ENCODE data around the gene FAM98C. TPM values are rescaled to one million over a fixed set of nuclear protein-coding genes. Genes with fewer than 3 reads are reported as not detected.

FAM98C gene
- total RNA-seq, 2 donors from 2014 or later = 28.4 to 33.1 TPM

DNA sequence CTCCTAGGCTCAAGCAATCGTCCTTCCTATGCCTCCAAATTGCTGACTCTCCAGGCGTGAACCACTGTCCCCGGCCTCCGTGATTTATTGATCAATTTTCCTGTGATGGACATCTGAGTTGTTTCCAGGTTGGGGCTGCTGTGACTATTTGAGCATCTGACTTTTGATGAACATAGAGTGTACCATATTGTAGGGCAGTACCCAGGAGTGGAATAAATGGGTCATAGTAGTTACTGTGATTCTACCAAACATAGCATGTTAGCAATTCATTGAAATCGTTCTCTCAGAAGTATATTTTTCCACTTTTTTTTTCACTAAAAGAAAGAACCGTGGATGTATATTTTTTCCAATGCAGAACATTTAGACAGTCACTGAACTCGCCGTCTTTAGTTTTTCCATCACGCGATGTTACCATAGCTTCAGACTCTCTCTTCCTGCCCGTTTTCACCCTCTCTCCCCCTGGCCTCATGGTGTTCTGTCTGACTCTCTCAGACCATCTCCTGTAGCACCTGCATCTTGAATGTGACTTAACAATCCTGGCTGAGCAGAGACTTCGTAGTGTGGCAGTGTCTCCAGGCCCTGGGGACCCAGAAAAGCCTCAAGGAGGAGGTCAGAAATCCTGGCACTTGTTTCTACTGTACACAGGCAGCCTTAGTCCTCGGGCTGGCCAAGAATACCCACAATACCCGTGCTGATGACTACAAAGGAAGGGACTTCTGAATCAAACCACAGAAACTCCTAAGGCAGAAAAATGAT is 26.3 kb downstream of the FAM98C start:
- Mint-ChIP-seq H3K27ac (peak overlapping the region; percentile 85 to 99), H3K36me3 (no peaks in the 10 kb centered on the region), H3K9me3 (no peaks in the 10 kb centered on the region)
- peak in 1 of 2 donors; percentile 39 for DNase-seq (ENCODE audit: low spot score in 2 of 2)
- peak; percentile 53 to 71 for ATAC-seq

DNA sequence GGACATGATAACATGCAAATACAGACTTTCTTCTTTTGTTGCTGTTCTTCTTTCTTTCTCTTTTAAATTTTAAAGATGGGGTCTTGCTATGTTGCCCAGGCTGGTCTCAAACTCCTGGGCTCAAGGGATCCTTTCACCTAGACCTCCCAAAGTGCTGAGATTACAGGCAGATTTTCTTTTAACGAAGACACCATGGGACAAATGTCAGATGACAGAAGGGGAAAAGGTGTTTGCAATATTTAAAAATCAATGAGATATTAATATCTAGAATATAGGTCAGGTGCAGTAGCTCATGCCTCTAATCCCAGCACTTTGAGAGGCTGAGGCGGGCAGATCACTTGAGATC is 26.9 kb downstream of the FAM98C start:
- Mint-ChIP-seq H3K27ac (peak overlapping the region; percentile 85 to 99), H3K9me3 (no peaks in the 10 kb centered on the region), H3K36me3 (no peaks in the 10 kb centered on the region)
- ATAC-seq = no peak
- no peak for DNase-seq (ENCODE audit: low spot score in 2 of 2)

DNA sequence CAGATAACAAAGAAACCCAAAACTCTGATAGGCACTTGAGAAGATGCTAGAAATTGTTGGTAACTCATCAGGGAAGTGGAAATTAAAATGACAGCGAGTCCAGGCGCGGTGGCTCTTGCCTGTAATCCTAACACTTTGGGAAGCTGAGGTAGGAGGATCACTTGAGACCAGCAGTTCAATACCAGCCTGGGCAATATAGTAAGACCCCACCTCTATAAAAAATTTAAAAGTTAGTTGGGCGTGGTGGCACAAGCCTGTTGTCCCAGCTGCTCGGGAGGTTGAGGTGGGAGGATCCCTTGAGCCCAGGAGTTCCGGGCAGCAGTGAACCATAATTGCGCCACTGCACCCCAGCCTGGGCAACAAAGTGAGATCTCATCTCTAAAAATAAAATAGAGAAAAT is 28.0 kb downstream of the FAM98C start:
- peak overlapping the region in 1 of 2 donors; percentile 62 for H3K27ac Mint-ChIP-seq
- H3K36me3 Mint-ChIP-seq = no peaks in the 10 kb centered on the region

DNA sequence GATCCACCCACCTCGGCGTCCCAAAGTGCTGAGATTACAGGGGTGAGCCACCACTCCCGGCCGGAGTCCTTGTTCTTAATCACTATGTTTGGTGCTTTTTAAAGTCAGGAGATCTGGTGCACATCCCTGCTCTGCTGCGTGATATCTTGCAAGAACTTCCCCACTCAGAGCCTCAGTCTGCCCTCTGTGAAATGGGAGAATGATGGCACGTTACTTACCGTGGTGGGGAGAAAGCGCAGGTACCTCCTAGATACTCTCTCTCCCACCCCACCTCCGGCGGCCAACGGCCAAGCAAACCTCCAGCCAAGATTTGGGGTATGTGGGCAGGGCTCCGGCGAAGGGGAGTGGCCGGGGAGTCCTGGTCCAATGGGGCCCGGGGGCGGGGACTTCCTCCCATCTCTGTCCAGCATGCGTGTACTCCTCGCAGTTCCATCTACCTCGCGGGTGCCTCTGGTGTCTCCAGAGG is 30.4 kb downstream of the FAM98C start, which contains the start of gene RYR1:
TSS of gene RYR1 (plus strand) at position 424 of the 466 bp plus-strand sequence. CDS start 139 bp downstream, outside the sequence.
- no peaks in the 10 kb centered on the region for H3K9me3 Mint-ChIP-seq
- no peak within 1 kb of the TSS for H3K27ac Mint-ChIP-seq
- DNase-seq (ENCODE audit: low spot score in 2 of 2) (peak in 1 of 2 donors; percentile 62), ATAC-seq (peak; percentile 64 to 77)
- no peaks in the 10 kb centered on the region for H3K36me3 Mint-ChIP-seq

More for the DNA sequence above, 28.0 kb downstream of the FAM98C start:
- ATAC-seq = no peak
- no peaks in the 10 kb centered on the region for H3K9me3 Mint-ChIP-seq
- DNase-seq (ENCODE audit: low spot score in 2 of 2) = no peak

- no peak for DNase-seq (ENCODE audit: low spot score in 2 of 2)
- H3K9me3 Mint-ChIP-seq = no peaks in the 10 kb centered on the region
- no peaks in the 10 kb centered on the region for H3K36me3 Mint-ChIP-seq
- ATAC-seq = no peak
- H3K27ac Mint-ChIP-seq = no peak overlapping the region
Measured at GRCh38 chr19:38434549-38435051, 31.7 kb downstream of the FAM98C start.

GRCh38 chr19:38437295-38437694 is 34.4 kb downstream of the FAM98C start:
- DNase-seq (ENCODE audit: low spot score in 2 of 2) (no peak), ATAC-seq (no peak)
- Mint-ChIP-seq H3K36me3 (no peaks in the 10 kb centered on the region), H3K27ac (no peak overlapping the region), H3K9me3 (no peaks in the 10 kb centered on the region)

- H3K36me3 Mint-ChIP-seq = no peaks in the 10 kb centered on the region
- H3K27ac Mint-ChIP-seq = no peak overlapping the region
- no peaks in the 10 kb centered on the region for H3K9me3 Mint-ChIP-seq
- ATAC-seq (no peak), DNase-seq (ENCODE audit: low spot score in 2 of 2) (no peak)
Measured at GRCh38 chr19:38437917-38438316, 35.0 kb downstream of the FAM98C start.

DNA sequence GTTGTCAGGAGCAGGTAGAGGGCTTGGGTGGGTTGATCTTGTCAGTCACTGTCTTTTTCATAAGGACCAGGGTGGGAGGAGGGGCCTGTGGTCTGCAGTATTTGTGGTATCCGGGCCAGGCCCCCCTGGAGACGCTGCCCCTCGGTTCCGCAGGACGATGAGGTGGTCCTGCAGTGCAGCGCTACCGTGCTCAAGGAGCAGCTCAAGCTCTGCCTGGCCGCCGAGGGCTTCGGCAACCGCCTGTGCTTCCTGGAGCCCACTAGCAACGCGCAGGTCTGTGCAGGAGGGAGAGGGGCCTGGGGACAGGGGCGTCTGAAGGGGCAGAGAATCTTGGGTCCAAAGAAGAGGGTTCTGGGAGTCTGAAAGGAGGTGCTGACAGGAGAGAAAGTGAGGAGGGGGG is 37.7 kb downstream of the FAM98C start:
- no peak overlapping the region for H3K27ac Mint-ChIP-seq
- ATAC-seq (no peak), DNase-seq (ENCODE audit: low spot score in 2 of 2) (no peak)
- no peaks in the 10 kb centered on the region for H3K36me3 Mint-ChIP-seq
- H3K9me3 Mint-ChIP-seq = no peaks in the 10 kb centered on the region

DNA sequence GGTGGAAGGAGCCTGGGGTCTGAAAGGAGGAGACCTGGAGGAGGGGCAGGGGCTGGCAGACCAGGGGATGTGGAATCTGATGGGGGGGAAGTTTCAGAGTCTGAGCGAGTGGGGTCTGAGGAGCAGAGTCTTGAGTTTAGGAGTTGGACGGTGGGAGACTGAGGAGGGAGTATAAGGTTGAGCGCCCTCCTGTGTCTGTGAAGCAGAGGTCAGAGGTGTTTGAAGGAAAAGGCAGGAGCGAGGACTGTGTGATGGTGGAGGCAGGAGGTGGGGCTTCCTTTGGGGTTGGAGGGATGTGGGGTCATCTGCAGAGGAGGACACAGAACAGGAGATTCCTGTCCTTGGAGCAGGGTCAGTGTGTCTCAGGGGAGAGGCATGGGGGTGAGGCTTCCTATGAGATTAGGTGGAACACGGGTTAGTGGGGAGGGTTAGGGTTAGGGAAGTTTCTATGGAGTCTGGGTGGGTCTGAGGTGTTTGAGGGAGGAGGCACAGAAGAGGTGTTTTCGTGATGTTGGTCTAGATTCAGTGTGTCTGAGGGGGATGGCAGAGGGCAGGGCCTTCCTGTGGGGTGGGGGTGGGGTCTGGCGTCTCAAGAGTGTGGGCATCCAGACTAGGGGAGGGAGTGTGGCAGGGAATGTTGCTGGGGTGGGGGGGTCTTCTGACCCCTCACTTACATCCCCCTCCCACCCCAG is 38.9 kb downstream of the FAM98C start:
- Mint-ChIP-seq H3K36me3 (no peaks in the 10 kb centered on the region), H3K27ac (no peak overlapping the region), H3K9me3 (no peaks in the 10 kb centered on the region)
- peak; percentile 44 to 78 for ATAC-seq
- DNase-seq (ENCODE audit: low spot score in 2 of 2) = no peak

GRCh38 chr19:38442736-38443135 is 39.8 kb downstream of the FAM98C start:
- Mint-ChIP-seq H3K36me3 (no peaks in the 10 kb centered on the region), H3K9me3 (no peaks in the 10 kb centered on the region), H3K27ac (no peak overlapping the region)
- DNase-seq (ENCODE audit: low spot score in 2 of 2) = no peak
- no peak for ATAC-seq

DNA sequence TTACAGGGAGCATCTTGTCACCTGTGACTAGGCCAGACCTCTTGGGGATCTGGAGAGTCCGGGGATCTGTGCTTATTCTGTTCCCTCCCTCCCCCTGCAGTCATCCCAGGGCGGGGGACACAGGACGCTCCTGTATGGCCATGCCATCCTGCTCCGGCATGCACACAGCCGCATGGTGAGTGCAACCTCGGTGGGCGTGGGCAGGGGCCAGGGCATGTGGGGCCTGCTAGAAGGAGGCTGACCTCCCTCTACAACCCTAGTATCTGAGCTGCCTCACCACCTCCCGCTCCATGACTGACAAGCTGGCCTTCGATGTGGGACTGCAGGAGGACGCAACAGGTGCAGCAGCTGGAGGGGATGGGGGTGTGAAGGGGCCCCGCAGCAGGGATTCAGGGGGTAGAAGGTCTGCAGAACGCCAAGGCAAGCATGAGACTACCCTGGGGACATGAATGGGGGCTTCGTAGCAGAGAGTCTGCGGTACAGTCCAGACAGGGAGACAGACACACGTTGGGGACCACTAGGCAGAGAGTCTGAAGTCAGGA is 40.6 kb downstream of the FAM98C start:
- H3K27ac Mint-ChIP-seq = peak overlapping the region in 1 of 2 donors; percentile 38
- no peak for ATAC-seq
- no peaks in the 10 kb centered on the region for H3K36me3 Mint-ChIP-seq
- H3K9me3 Mint-ChIP-seq = no peaks in the 10 kb centered on the region
- no peak for DNase-seq (ENCODE audit: low spot score in 2 of 2)

- ATAC-seq = no peak
Measured at GRCh38 chr19:38444026-38444425, 41.1 kb downstream of the FAM98C start.

GRCh38 chr19:38445362-38445761 is 42.5 kb downstream of the FAM98C start:
- no peaks in the 10 kb centered on the region for H3K36me3 Mint-ChIP-seq
- DNase-seq (ENCODE audit: low spot score in 2 of 2) = no peak
- no peak overlapping the region for H3K27ac Mint-ChIP-seq
- H3K9me3 Mint-ChIP-seq = no peaks in the 10 kb centered on the region
- ATAC-seq = no peak

More at GRCh38 chr19:38444026-38444425, 41.1 kb downstream of the FAM98C start:
- no peak for DNase-seq (ENCODE audit: low spot score in 2 of 2)
- Mint-ChIP-seq H3K36me3 (no peaks in the 10 kb centered on the region), H3K27ac (peak overlapping the region in 1 of 2 donors; percentile 38), H3K9me3 (no peaks in the 10 kb centered on the region)

DNA sequence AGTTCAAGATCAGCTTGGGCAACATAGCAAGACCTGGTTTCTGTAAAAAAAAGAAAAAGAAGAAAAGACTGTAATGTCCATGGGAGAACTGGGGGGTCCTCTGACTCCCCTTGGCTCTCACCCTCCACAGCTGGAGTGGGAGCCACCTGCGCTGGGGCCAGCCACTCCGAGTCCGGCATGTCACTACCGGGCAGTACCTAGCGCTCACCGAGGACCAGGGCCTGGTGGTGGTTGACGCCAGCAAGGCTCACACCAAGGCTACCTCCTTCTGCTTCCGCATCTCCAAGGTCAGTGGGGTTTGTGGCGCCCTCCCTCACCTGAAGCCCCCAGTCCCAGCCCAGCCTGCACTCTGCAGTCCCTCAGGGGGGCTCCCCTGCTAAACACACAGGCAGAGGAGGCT is 45.3 kb downstream of the FAM98C start:
- Mint-ChIP-seq H3K27ac (no peak overlapping the region), H3K9me3 (no peaks in the 10 kb centered on the region), H3K36me3 (no peaks in the 10 kb centered on the region)
- DNase-seq (ENCODE audit: low spot score in 2 of 2) (no peak), ATAC-seq (no peak)

DNA sequence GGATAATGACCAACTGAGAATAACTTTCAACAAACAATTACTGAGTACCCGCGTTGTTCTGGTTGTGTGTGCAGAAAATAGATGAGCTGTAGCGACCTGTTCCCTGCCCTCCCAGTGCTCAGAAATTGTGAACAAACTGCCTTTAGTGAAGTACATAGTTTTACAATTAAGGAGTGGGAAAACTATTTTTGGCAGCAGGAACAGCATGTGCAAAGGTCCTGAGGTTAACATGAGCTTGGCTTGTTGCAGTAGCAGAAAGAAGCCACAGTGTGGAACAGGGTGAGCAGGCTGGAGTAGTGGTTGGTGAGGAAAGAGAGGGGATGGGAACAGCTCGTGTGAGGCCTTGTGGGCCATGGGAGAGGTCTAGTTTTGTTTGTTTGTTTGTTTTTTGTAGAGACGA is 46.6 kb downstream of the FAM98C start:
- DNase-seq (ENCODE audit: low spot score in 2 of 2) (no peak), ATAC-seq (no peak)
- H3K27ac Mint-ChIP-seq = no peak overlapping the region
- H3K9me3 Mint-ChIP-seq = peaks cover 0 to 4% of the 10 kb centered on the region in 2 donors
- H3K36me3 Mint-ChIP-seq = no peaks in the 10 kb centered on the region

DNA sequence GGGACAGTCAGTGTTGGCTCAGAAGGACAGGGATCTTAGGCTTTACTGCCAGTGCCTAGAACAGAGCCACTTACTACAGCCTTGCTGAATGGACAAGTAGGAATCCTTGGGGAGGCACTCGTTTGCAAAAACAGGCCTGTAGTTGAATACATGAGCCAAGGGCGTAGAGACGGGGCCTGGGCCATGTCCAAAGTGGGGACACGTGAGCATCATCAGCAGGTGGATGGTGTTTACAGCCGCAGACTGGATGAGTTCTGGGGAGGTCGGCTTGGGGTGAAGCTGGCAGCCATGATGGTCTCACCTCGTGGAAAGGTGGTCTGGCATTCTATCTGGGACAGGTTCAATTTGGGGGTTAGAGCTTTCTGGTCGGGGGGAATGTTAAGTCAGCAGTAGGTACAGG is 48.1 kb downstream of the FAM98C start:
- peak overlapping the region; percentile 6 to 24 for H3K27ac Mint-ChIP-seq
- H3K36me3 Mint-ChIP-seq = no peaks in the 10 kb centered on the region
- no peak for DNase-seq (ENCODE audit: low spot score in 2 of 2)
- peaks cover 0 to 4% of the 10 kb centered on the region in 2 donors for H3K9me3 Mint-ChIP-seq
- no peak for ATAC-seq

DNA sequence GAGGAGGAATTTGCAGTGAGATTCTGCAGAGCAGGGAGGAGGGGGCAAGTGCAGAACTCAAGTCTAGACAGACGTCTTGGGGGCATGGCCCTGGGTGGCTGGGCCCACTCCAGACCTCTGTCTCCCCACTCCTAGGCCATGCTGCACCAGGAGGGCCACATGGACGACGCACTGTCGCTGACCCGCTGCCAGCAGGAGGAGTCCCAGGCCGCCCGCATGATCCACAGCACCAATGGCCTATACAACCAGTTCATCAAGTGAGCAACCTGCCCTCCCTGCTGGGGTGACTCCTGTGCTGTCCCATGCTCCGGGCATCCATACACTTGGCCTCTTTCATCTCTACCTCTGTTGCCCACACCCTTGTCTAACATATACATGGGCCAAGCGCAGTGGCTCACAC is 48.7 kb downstream of the FAM98C start:
- no peak for DNase-seq (ENCODE audit: low spot score in 2 of 2)
- no peak for ATAC-seq
- peak overlapping the region in 1 of 2 donors; percentile 6 for H3K27ac Mint-ChIP-seq
- no peaks in the 10 kb centered on the region for H3K36me3 Mint-ChIP-seq
- peaks cover 0 to 4% of the 10 kb centered on the region in 2 donors for H3K9me3 Mint-ChIP-seq

All from activated naive CD4-positive, alpha-beta T cell treated with anti-CD3 and anti-CD28 coated beads, Interleukin-2, amount 50 U/mL, for 72 hours (primary cell).